DOHH2 (cell line): Measurements from ENCODE around the gene VTI1A.

ENCODE experiments used
- EZH2phosphoT487 ChIP-seq: fragments of 200-600 bp; sonication (generic); IDR thresholded peaks from 2 replicates; pipeline ENCODE4 v1.6.1; 2017; ENCODE audit warnings: borderline replicate concordance, mild to moderate bottlenecking, antibody characterized with exemption, low read length, moderate library complexity, mixed read lengths
- TF ChIP-seq, protein P1 (sequence below): fragments of 200-600 bp; sonication (generic); IDR thresholded peaks from one replicate; pipeline ENCODE4 v1.5.1; 2014; ENCODE audit warnings: antibody characterized with exemption, mild to moderate bottlenecking, low read depth, low read length; ENCODE audit not compliant: poor library complexity, severe bottlenecking

DNA sequence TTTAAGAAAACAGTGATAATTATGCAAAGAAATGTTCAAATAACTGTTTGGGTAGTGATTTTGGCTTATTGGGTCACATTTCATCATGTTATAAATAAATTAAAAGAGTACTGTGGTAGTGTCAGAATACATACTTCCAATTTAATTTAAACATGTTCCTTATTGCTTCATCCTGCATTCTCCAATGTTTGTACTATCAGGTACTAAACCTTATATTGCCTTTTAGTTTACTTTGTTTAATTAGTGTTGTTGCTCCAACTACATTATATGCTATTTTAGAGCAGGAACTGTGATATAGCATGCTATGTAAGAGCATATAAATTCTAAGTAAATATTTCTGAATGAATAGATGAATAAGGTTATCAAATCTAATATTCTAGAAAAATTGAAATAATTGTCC, 40.9 kb downstream of the VTI1A start:
- TF ChIP-seq, protein P1, sequence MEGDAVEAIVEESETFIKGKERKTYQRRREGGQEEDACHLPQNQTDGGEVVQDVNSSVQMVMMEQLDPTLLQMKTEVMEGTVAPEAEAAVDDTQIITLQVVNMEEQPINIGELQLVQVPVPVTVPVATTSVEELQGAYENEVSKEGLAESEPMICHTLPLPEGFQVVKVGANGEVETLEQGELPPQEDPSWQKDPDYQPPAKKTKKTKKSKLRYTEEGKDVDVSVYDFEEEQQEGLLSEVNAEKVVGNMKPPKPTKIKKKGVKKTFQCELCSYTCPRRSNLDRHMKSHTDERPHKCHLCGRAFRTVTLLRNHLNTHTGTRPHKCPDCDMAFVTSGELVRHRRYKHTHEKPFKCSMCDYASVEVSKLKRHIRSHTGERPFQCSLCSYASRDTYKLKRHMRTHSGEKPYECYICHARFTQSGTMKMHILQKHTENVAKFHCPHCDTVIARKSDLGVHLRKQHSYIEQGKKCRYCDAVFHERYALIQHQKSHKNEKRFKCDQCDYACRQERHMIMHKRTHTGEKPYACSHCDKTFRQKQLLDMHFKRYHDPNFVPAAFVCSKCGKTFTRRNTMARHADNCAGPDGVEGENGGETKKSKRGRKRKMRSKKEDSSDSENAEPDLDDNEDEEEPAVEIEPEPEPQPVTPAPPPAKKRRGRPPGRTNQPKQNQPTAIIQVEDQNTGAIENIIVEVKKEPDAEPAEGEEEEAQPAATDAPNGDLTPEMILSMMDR = no peak
- no peak for TF ChIP-seq EZH2phosphoT487
